IMR-90 (cell line): ENCODE measurements around the gene BCL11A. TPM values are rescaled to one million over a fixed set of nuclear protein-coding genes. Genes with fewer than 3 reads are reported as not detected.

ENCODE experiments used
- ATAC-seq: fragments of 200-7000 bp; cut with Tn5 transposase; 2 replicates; pipeline ENCODE4 v1.9.1; 2020; ENCODE audit warnings: low read depth, mild to moderate bottlenecking, moderate library complexity
- BruUV-seq: library from RNA; stranded (reverse); fragments of 400-500 nt; replicated peaks from 2 replicates; lab custom pipeline; 2021; lab: Mats Ljungman, UMichigan
- CTCF ChIA-PET: fragments of 300-600 bp; formaldehyde crosslinking; extraction: SDS; loops from one replicate; lab custom pipeline; 2021; ENCODE audit warnings: antibody characterized with exemption; lab: Yijun Ruan, JAX
- POLR2A ChIA-PET: fragments of 300-600 bp; sonication (Branson Sonifier 250); formaldehyde crosslinking; loops from one replicate; lab custom pipeline; 2022; ENCODE audit warnings: antibody characterized with exemption; ENCODE audit not compliant: unreplicated experiment; lab: Charles Lee
- DNase-seq: peaks from one replicate; pipeline ENCODE4 v3.0.0; 2013
- H2AFZ ChIP-seq: replicated peaks from 2 replicates; pipeline ENCODE3; 2013; ENCODE audit warnings: low read length, mild to moderate bottlenecking; ENCODE audit not compliant: poor library complexity
- H2AK5ac ChIP-seq: 2 replicates; pipeline ENCODE4 v1.6.1; 2013; ENCODE audit warnings: low read depth, low read length, inconsistent platforms
- H2AK9ac ChIP-seq: replicated peaks from 2 replicates; pipeline ENCODE3; 2013; ENCODE audit warnings: mild to moderate bottlenecking, low read depth, low read length, moderate library complexity; ENCODE audit not compliant: poor library complexity
- H2BK120ac ChIP-seq: 2 replicates; pipeline ENCODE4 v1.6.1; 2013; ENCODE audit warnings: low read depth, low read length, inconsistent platforms
- H2BK15ac ChIP-seq: 3 replicates; pipeline ENCODE4 v1.6.1; 2013; ENCODE audit warnings: low read depth, low read length, inconsistent platforms
- H2BK20ac ChIP-seq: 2 replicates; pipeline ENCODE4 v1.6.1; 2013; ENCODE audit warnings: low read depth, mild to moderate bottlenecking, inconsistent platforms, low read length, moderate library complexity
- H2BK5ac ChIP-seq: 2 replicates; pipeline ENCODE4 v1.6.1; 2013; ENCODE audit warnings: mild to moderate bottlenecking, low read depth, low read length, inconsistent platforms; ENCODE audit not compliant: poor library complexity, severe bottlenecking
- H3K14ac ChIP-seq: replicated peaks from 2 replicates; pipeline ENCODE4 v1.6.1; 2013; ENCODE audit warnings: low read depth, low read length, inconsistent platforms
- H3K18ac ChIP-seq: 2 replicates; pipeline ENCODE4 v1.6.1; 2013; ENCODE audit warnings: low read depth, low read length, control low read depth
- H3K23ac ChIP-seq: 2 replicates; pipeline ENCODE4 v1.6.1; 2013; ENCODE audit warnings: low read depth, low read length, inconsistent platforms
- H3K27ac ChIP-seq: 2 replicates; pipeline ENCODE4 v1.5.1; 2013; ENCODE audit warnings: mild to moderate bottlenecking, control low read depth, low read length; ENCODE audit not compliant: insufficient read depth
- H3K27me3 ChIP-seq: 2 replicates; pipeline ENCODE4 v1.6.1; 2013; ENCODE audit warnings: low read length; ENCODE audit not compliant: control insufficient read depth, insufficient read depth
- H3K36me3 ChIP-seq: 2 replicates; pipeline ENCODE4 v1.6.1; 2013; ENCODE audit warnings: low read length, mixed read lengths; ENCODE audit not compliant: control insufficient read depth, insufficient read depth
- H3K4ac ChIP-seq: 2 replicates; pipeline ENCODE4 v1.6.1; 2013; ENCODE audit warnings: low read depth, low read length, inconsistent platforms
- H3K4me1 ChIP-seq: 2 replicates; pipeline ENCODE4 v1.6.1; 2013; ENCODE audit warnings: low read length, mixed read lengths; ENCODE audit not compliant: control insufficient read depth, insufficient read depth
- H3K4me2 ChIP-seq: 2 replicates; pipeline ENCODE4 v1.6.1; 2013; ENCODE audit warnings: low read depth, mild to moderate bottlenecking, control low read depth, low read length, moderate library complexity
- H3K4me3 ChIP-seq: 2 replicates; pipeline ENCODE4 v1.5.1; 2013; ENCODE audit warnings: low read depth, mild to moderate bottlenecking, control low read depth, low read length, moderate library complexity; ENCODE audit not compliant: insufficient read depth
- H3K56ac ChIP-seq: 2 replicates; pipeline ENCODE4 v1.6.1; 2013; ENCODE audit warnings: low read length, inconsistent platforms; ENCODE audit not compliant: insufficient read depth; ENCODE audit errors: extremely low read depth
- H3K79me1 ChIP-seq, 2 experiments: 2 replicates each; pipeline ENCODE4 v1.6.1; 2013; ENCODE audit warnings: low read length in 2 of 2, inconsistent platforms in 1 of 2, low read depth in 1 of 2
- H3K9ac ChIP-seq: 2 replicates; pipeline ENCODE4 v1.6.1; 2013; ENCODE audit warnings: low read depth, low read length, control low read depth
- H3K9me1 ChIP-seq: 2 replicates; pipeline ENCODE4 v1.6.1; 2013; ENCODE audit warnings: low read length, inconsistent platforms; ENCODE audit not compliant: insufficient read depth
- H3K9me3 ChIP-seq: 2 replicates; pipeline ENCODE4 v1.6.1; 2013; ENCODE audit warnings: low read length; ENCODE audit not compliant: control insufficient read depth, insufficient read depth
- H4K20me1 ChIP-seq: 2 replicates; pipeline ENCODE4 v1.6.1; 2013; ENCODE audit warnings: low read length, inconsistent platforms; ENCODE audit not compliant: insufficient read depth
- H4K5ac ChIP-seq: 2 replicates; pipeline ENCODE4 v1.6.1; 2013; ENCODE audit warnings: mild to moderate bottlenecking, low read depth, low read length, control low read depth
- H4K8ac ChIP-seq, 2 experiments: 2 replicates each; pipeline ENCODE4 v1.6.1; 2013; ENCODE audit warnings: low read depth in 2 of 2, low read length in 2 of 2, control low read depth in 1 of 2, inconsistent platforms in 1 of 2
- H4K91ac ChIP-seq: 2 replicates; pipeline ENCODE4 v1.6.1; 2013; ENCODE audit warnings: low read depth, low read length, inconsistent platforms; ENCODE audit not compliant: insufficient read depth
- BHLHE40 ChIP-seq: fragments of 150-350 bp; IDR thresholded peaks from 2 replicates; pipeline ENCODE4 v1.6.1; 2016; ENCODE audit warnings: mild to moderate bottlenecking, low read depth, low read length
- WGBS, 2 experiments: methylation state at CpG; one replicate each; pipeline versions ENCODE4 v1.1.5 to v1.1.7; 2013; ENCODE audit warnings: missing lambda C conversion rate in 2 of 2; ENCODE audit not compliant: insufficient read length in 1 of 2; ENCODE audit errors: extremely low coverage in 2 of 2; 5-methylcytosine and 5-hydroxymethylcytosine counted together
- dilution Hi-C: fragments of 300-500 bp; cut with HindIII; formaldehyde crosslinking; loops from one replicate; pipeline ENCODE4 v1.14.3; 2018; ENCODE audit warnings: low sequenced_read_pairs; ENCODE audit not compliant: unreplicated experiment
- in situ Hi-C: fragments of 300-500 bp; cut with MboI; formaldehyde crosslinking; loops from 3 replicates; pipeline ENCODE4 v1.14.3; 2019; ENCODE audit warnings: low sequenced_read_pairs, inconsistent platforms, mixed read lengths
- intact Hi-C: fragments of 100-400 bp; cut with micrococcal nuclease; formaldehyde crosslinking; loops from 2 replicates; pipeline ENCODE4 v1.10.0; 2022
- polyA plus RNA-seq, 3 experiments: library from polyadenylated mRNA; depleted of rRNA; stranded (reverse); fragments of >200 nt; gene quantifications; 2 replicates each; pipeline ENCODE4 v1.2.3, GENCODE V29; 2012; ENCODE audit warnings: low replicate concordance in 1 of 3
- total RNA-seq: library from RNA; depleted of rRNA; stranded (reverse); fragments of >200 nt; gene quantifications from 2 replicates; pipeline ENCODE4 v1.2.3, GENCODE V29; 2012
- TF ChIP-seq, protein P1 (sequence below): conservative IDR thresholded peaks from 2 replicates; pipeline ENCODE4 v1.5.1; 2012; ENCODE audit warnings: mild to moderate bottlenecking, low read depth, low read length, improper control_type of control experiment

BCL11A gene
- total and polyA plus RNA-seq, 2 of the 4 experiments (the other 2 are of a cell fraction) = 1.0 to 1.1 TPM

DNA sequence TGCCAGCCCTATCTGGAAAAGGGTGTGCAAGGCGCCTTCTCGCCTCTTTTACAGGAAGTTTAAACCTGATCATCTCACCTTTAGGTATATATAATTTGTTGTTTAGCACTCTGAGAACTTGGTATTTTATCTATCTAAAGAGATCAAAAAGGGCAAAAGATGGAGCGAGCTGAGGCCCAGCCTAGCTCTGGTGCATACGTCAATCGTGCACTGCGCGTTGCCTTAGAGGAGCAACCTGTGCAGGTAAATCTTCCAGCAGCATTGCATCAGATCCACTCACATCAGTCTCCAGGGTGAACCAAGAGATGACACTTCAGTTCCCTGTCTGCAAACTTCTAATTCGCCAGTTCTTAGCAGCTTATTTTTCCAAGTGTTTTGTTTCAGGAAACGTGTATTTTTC is 15.4 kb downstream of the BCL11A start:
- peaks cover 28% of the 10 kb centered on the region for H3K27me3 ChIP-seq
- no peak overlapping the region for H2BK15ac ChIP-seq
- ChIA-PET POLR2A (no interaction called here), CTCF (interaction anchor here (0.6 kb wide), 1 partner anchor 33 kb away, joined by 3 read pairs; no protein-coding TSS in a partner anchor)
- H3K36me3 ChIP-seq = no peaks in the 10 kb centered on the region
- H3K4ac ChIP-seq = no peak overlapping the region
- no peak overlapping the region for H3K9ac ChIP-seq
- H4K91ac ChIP-seq = no peak overlapping the region
- peaks cover 1% of the 10 kb centered on the region; the same call in 1 of the 2 replicates for H3K4me1 ChIP-seq
- no peak overlapping the region for H4K5ac ChIP-seq
- whole genome bisulfite sequencing, 2 experiments = no CpG with 5 or more reads among the region's 9 CpGs
- DNase-seq (no peak), ATAC-seq (no peak)
- TF ChIP-seq BHLHE40 = no peak
- TF ChIP-seq, protein P1, sequence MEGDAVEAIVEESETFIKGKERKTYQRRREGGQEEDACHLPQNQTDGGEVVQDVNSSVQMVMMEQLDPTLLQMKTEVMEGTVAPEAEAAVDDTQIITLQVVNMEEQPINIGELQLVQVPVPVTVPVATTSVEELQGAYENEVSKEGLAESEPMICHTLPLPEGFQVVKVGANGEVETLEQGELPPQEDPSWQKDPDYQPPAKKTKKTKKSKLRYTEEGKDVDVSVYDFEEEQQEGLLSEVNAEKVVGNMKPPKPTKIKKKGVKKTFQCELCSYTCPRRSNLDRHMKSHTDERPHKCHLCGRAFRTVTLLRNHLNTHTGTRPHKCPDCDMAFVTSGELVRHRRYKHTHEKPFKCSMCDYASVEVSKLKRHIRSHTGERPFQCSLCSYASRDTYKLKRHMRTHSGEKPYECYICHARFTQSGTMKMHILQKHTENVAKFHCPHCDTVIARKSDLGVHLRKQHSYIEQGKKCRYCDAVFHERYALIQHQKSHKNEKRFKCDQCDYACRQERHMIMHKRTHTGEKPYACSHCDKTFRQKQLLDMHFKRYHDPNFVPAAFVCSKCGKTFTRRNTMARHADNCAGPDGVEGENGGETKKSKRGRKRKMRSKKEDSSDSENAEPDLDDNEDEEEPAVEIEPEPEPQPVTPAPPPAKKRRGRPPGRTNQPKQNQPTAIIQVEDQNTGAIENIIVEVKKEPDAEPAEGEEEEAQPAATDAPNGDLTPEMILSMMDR = no peak
- intact Hi-C loops (no loop called here), in situ Hi-C loops (no loop called here), dilution Hi-C loops (no loop called here)
- no peak overlapping the region for H3K56ac ChIP-seq
- H2BK120ac ChIP-seq = no peak overlapping the region
- no peak overlapping the region for H4K8ac ChIP-seq
- H3K18ac ChIP-seq = no peak overlapping the region
- H3K9me1 ChIP-seq = no peaks in the 10 kb centered on the region
- H3K14ac ChIP-seq = no peak overlapping the region
- H2AK9ac ChIP-seq = no peak overlapping the region
- H2BK20ac ChIP-seq = no peak overlapping the region
- no peaks in the 10 kb centered on the region for H4K20me1 ChIP-seq
- BruUV-seq = no TSS peak
- no peak overlapping the region for H3K4me3 ChIP-seq
- no peak overlapping the region for H2AK5ac ChIP-seq
- H3K9me3 ChIP-seq = no peaks in the 10 kb centered on the region
- no peaks in the 10 kb centered on the region for H3K79me1 ChIP-seq
- H3K23ac ChIP-seq = no peak overlapping the region
- H2AFZ ChIP-seq = no peak overlapping the region
- H3K4me2 ChIP-seq = no peak overlapping the region
- no peak overlapping the region for H2BK5ac ChIP-seq
- no peak overlapping the region for H3K27ac ChIP-seq
